GM12874 (cell line): ENCODE data around the gene PWWP2B.

Experiments used
- TF ChIP-seq, protein P1 (sequence below): IDR thresholded peaks from 2 replicates; pipeline ENCODE4 v1.5.1; 2011; ENCODE audit warnings: low read depth, mild to moderate bottlenecking, control low read depth, low read length, moderate library complexity; ENCODE audit not compliant: insufficient read depth

Gene PWWP2B

DNA sequence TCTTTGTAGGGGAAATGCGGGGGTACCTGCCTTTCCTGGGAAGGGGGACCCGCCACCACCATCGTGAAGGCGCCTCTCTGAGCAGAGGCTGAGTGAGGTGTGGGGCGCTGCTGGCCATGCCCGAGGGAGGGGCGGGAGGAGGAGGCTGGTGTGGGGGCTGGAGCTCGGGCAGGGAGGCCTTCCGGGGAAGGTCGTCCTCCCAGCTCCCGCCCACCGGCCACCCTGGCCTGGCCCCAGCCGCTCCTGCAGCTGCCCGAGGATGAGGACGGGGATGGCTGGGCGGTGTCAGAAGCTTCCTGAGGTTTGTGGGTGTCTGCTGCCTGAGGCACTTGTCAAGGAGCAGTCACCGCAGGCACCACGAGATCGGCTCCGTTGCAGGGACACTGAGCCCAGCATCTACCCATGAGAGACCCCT is 11.4 kb downstream of the PWWP2B start:
- TF ChIP-seq, protein P1, sequence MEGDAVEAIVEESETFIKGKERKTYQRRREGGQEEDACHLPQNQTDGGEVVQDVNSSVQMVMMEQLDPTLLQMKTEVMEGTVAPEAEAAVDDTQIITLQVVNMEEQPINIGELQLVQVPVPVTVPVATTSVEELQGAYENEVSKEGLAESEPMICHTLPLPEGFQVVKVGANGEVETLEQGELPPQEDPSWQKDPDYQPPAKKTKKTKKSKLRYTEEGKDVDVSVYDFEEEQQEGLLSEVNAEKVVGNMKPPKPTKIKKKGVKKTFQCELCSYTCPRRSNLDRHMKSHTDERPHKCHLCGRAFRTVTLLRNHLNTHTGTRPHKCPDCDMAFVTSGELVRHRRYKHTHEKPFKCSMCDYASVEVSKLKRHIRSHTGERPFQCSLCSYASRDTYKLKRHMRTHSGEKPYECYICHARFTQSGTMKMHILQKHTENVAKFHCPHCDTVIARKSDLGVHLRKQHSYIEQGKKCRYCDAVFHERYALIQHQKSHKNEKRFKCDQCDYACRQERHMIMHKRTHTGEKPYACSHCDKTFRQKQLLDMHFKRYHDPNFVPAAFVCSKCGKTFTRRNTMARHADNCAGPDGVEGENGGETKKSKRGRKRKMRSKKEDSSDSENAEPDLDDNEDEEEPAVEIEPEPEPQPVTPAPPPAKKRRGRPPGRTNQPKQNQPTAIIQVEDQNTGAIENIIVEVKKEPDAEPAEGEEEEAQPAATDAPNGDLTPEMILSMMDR, result no peak

DNA sequence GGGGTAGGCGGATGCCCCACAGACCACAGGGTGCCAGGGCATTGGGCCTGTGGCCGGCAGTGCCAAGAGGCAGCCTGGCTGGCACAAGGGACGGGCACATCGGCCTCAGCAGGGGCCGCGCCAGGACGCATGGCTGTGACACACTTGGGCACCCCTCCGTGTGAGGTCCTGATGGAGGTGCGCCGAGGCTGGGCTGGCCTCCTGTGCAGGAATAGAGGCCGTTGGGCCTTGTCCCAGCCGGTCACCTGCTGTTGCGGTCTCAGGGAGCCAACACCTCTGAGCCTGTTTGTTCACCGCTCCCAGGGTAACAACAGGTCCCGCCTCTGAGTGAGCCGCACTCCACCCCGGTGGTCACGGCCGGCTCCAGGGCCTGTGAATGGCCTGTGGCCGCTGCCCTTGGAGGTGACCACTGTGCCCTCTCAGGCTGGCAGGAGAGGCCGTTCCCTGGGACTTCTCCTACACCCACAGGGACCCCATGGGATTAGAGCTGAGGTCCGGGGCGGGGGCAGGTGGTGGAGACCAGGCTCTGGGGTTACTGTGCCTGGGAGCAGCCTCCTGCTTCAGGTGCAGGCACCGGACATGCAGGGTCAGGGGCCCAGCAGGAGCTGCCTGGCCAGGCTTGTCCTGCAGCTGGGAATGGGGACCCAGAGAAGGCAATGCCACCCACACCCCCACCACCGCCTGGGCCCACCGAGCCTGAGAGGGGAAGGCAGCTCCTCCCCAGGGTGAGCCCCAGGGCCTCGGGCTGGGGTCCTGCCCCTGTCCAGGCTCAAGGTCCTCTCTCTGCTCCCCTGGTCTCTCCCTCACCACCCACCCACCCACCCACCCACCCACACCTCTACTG is 12.0 kb downstream of the PWWP2B start:
- TF ChIP-seq, protein P1, result no peak

DNA sequence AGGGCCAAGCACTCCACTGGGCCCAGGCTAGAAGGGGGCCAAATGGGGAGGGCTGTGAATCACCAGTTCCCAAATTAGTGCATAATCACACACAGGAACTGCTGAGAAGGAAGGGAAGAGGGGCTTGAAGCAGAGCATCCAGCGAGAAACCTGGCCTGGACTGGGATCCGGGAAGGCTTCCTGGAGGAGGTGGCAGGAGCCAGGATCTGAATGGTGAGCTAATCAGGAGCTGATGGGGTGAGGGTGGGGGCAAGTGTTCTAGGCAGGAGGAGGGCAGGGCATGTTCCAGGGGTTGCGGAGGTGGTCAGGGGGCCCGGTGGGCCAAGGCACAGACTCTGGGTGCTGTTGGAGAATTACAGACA is 12.6 kb downstream of the PWWP2B start:
- TF ChIP-seq, protein P1, result no peak

GRCh38 chr10:132410056-132410778 is 13.2 kb downstream of the PWWP2B start:
- TF ChIP-seq, protein P1, result no peak

GRCh38 chr10:132410779-132411532 is 14.0 kb downstream of the PWWP2B start:
- TF ChIP-seq, protein P1, result no peak

DNA sequence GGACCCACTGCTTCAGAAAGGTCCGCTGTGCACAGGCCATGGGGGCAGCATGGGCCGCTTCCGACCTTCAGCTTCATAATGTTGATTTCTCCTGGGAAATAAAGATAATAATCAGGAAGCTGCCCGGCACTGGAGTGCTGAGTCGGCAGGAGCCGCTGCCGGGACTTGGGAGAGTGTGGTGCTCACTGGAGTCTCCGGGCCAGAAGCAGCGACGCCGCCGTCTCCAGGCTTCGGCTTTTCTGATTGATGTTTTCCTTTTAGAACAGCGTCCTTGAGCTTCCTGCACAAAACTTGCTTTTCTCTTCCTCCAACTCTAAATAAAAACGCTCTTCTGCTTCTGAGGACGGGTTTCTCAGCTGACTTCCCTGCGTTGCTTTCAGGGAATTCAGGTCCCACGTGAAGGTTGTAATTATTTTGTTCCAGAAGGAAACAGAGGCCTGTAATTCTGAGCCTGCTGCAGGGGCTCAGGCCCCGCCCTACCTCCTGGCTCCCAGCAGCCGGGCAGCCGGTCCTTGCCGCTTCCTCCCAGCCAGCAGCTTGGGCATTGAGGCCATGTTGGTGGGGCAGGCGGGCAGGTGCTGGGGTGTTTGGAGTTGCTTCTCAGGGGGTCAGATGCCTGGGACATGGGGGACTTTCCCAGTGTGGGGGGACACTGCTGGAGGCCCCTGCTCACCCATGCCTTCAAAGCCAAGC is 14.7 kb downstream of the PWWP2B start:
- TF ChIP-seq, protein P1, result no peak
